Measurements from ENCODE around the gene HNRNPD. TPM values are rescaled to one million over a fixed set of nuclear protein-coding genes. Genes with fewer than 3 reads are reported as not detected.
"Not testable (repeated sequence)": the region's sequence is repeated elsewhere in the genome, so short reads cannot be mapped to it uniquely, and the experiment has no call there.

HNRNPD gene
- total RNA-seq (2012; rRNA removed) = 22.9 and 25.3 TPM in 2 replicates

- Histone ChIP-seq H3K4me2 (ENCODE audit: low read length) (peak within 1 kb of the TSS; percentile 96), H3K4me1 (ENCODE audit: control insufficient read depth, insufficient read depth, low read length) (peaks cover 22% of the 10 kb centered on the region), H3K36me3 (ENCODE audit: insufficient read depth, low read length) (peaks cover 23% of the 10 kb centered on the region), H3K9me3 (replicated peaks; ENCODE audit: low read length) (no peaks in the 10 kb centered on the region), H3K27me3 (ENCODE audit: control insufficient read depth, insufficient read depth, low read length) (no peaks in the 10 kb centered on the region), H3K4me3 (ENCODE audit: low read length) (peak within 1 kb of the TSS; percentile 99), H3K9ac (ENCODE audit: low read depth, low read length) (peak within 1 kb of the TSS; percentile 99)
These were observed at the start of gene HNRNPD for GRCh38 chr4:82373816-82374625. TSS of gene HNRNPD (minus strand) at chr4:82373991. CDS start at chr4:82373678, 313 bp downstream.

GRCh38 chr4:82422616-82423015 lies 48.8 kb upstream of the HNRNPD start:
- no peak overlapping the region for H3K9ac ChIP-seq (ENCODE audit: low read depth, low read length)
- H3K27me3 ChIP-seq (ENCODE audit: control insufficient read depth, insufficient read depth, low read length) = no peaks in the 10 kb centered on the region
- H3K4me2 ChIP-seq (ENCODE audit: low read length) = no peak overlapping the region
- peaks cover 56% of the 10 kb centered on the region for H3K36me3 ChIP-seq (ENCODE audit: insufficient read depth, low read length)
- H3K4me3 ChIP-seq (ENCODE audit: low read length) = no peak overlapping the region
- no peaks in the 10 kb centered on the region for H3K9me3 ChIP-seq (replicated peaks; ENCODE audit: low read length)
- H3K4me1 ChIP-seq (ENCODE audit: control insufficient read depth, insufficient read depth, low read length) = peaks cover 35% of the 10 kb centered on the region

GRCh38 chr4:82421796-82422560 lies 48.2 kb upstream of the HNRNPD start:
- no peak overlapping the region for H3K4me2 ChIP-seq (ENCODE audit: low read length)
- H3K27me3 ChIP-seq (ENCODE audit: control insufficient read depth, insufficient read depth, low read length) = no peaks in the 10 kb centered on the region
- no peak overlapping the region for H3K9ac ChIP-seq (ENCODE audit: low read depth, low read length)
- H3K4me3 ChIP-seq (ENCODE audit: low read length) = no peak overlapping the region
- no peaks in the 10 kb centered on the region for H3K9me3 ChIP-seq (replicated peaks; ENCODE audit: low read length)
- peaks cover 34% of the 10 kb centered on the region for H3K4me1 ChIP-seq (ENCODE audit: control insufficient read depth, insufficient read depth, low read length)
- peaks cover 49% of the 10 kb centered on the region for H3K36me3 ChIP-seq (ENCODE audit: insufficient read depth, low read length)

GRCh38 chr4:82419451-82419850 lies 45.7 kb upstream of the HNRNPD start:
- peaks cover 12% of the 10 kb centered on the region for H3K4me1 ChIP-seq (ENCODE audit: control insufficient read depth, insufficient read depth, low read length)
- no peak overlapping the region for H3K9ac ChIP-seq (ENCODE audit: low read depth, low read length)
- no peaks in the 10 kb centered on the region for H3K27me3 ChIP-seq (ENCODE audit: control insufficient read depth, insufficient read depth, low read length)
- H3K4me2 ChIP-seq (ENCODE audit: low read length) = no peak overlapping the region
- no peaks in the 10 kb centered on the region for H3K9me3 ChIP-seq (replicated peaks; ENCODE audit: low read length)
- H3K36me3 ChIP-seq (ENCODE audit: insufficient read depth, low read length) = peaks cover 24% of the 10 kb centered on the region
- H3K4me3 ChIP-seq (ENCODE audit: low read length) = no peak overlapping the region

GRCh38 chr4:82415922-82416365 lies 42.2 kb upstream of the HNRNPD start:
- no peaks in the 10 kb centered on the region for H3K36me3 ChIP-seq (ENCODE audit: insufficient read depth, low read length)
- H3K4me2 ChIP-seq (ENCODE audit: low read length) = no peak overlapping the region
- no peak overlapping the region for H3K4me3 ChIP-seq (ENCODE audit: low read length)

GRCh38 chr4:82415061-82415460 lies 41.3 kb upstream of the HNRNPD start:
- H3K36me3 ChIP-seq (ENCODE audit: insufficient read depth, low read length); H3K9me3 ChIP-seq (replicated peaks; ENCODE audit: low read length); H3K27me3 ChIP-seq (ENCODE audit: control insufficient read depth, insufficient read depth, low read length); H3K4me2 ChIP-seq (ENCODE audit: low read length); H3K9ac ChIP-seq (ENCODE audit: low read depth, low read length); H3K4me3 ChIP-seq (ENCODE audit: low read length); H3K4me1 ChIP-seq (ENCODE audit: control insufficient read depth, insufficient read depth, low read length): not testable (repeated sequence)

More at GRCh38 chr4:82415922-82416365, 42.2 kb upstream of the HNRNPD start:
- Histone ChIP-seq H3K9ac (ENCODE audit: low read depth, low read length) (no peak overlapping the region), H3K9me3 (replicated peaks; ENCODE audit: low read length) (no peaks in the 10 kb centered on the region), H3K4me1 (ENCODE audit: control insufficient read depth, insufficient read depth, low read length) (no peaks in the 10 kb centered on the region), H3K27me3 (ENCODE audit: control insufficient read depth, insufficient read depth, low read length) (no peaks in the 10 kb centered on the region)

- Histone ChIP-seq H3K27me3 (ENCODE audit: control insufficient read depth, insufficient read depth, low read length) (no peaks in the 10 kb centered on the region), H3K4me3 (ENCODE audit: low read length) (no peak overlapping the region), H3K4me1 (ENCODE audit: control insufficient read depth, insufficient read depth, low read length) (no peaks in the 10 kb centered on the region), H3K4me2 (ENCODE audit: low read length) (no peak overlapping the region), H3K9ac (ENCODE audit: low read depth, low read length) (no peak overlapping the region), H3K9me3 (replicated peaks; ENCODE audit: low read length) (no peaks in the 10 kb centered on the region), H3K36me3 (ENCODE audit: insufficient read depth, low read length) (no peaks in the 10 kb centered on the region)
These were observed 29.9 kb upstream of the HNRNPD start for GRCh38 chr4:82403725-82404124.

GRCh38 chr4:82402196-82402775 lies 28.5 kb upstream of the HNRNPD start:
- no peak overlapping the region for H3K4me2 ChIP-seq (ENCODE audit: low read length)
- no peak overlapping the region for H3K4me3 ChIP-seq (ENCODE audit: low read length)
- no peak overlapping the region for H3K9ac ChIP-seq (ENCODE audit: low read depth, low read length)
- no peaks in the 10 kb centered on the region for H3K27me3 ChIP-seq (ENCODE audit: control insufficient read depth, insufficient read depth, low read length)
- no peaks in the 10 kb centered on the region for H3K9me3 ChIP-seq (replicated peaks; ENCODE audit: low read length)
- H3K4me1 ChIP-seq (ENCODE audit: control insufficient read depth, insufficient read depth, low read length) = no peaks in the 10 kb centered on the region
- H3K36me3 ChIP-seq (ENCODE audit: insufficient read depth, low read length) = no peaks in the 10 kb centered on the region

GRCh38 chr4:82401600-82401999 lies 27.8 kb upstream of the HNRNPD start:
- Histone ChIP-seq H3K27me3 (ENCODE audit: control insufficient read depth, insufficient read depth, low read length) (no peaks in the 10 kb centered on the region), H3K4me2 (ENCODE audit: low read length) (no peak overlapping the region), H3K9ac (ENCODE audit: low read depth, low read length) (no peak overlapping the region), H3K36me3 (ENCODE audit: insufficient read depth, low read length) (no peaks in the 10 kb centered on the region), H3K4me1 (ENCODE audit: control insufficient read depth, insufficient read depth, low read length) (no peaks in the 10 kb centered on the region), H3K4me3 (ENCODE audit: low read length) (no peak overlapping the region), H3K9me3 (replicated peaks; ENCODE audit: low read length) (no peaks in the 10 kb centered on the region)

- H3K4me2 ChIP-seq (ENCODE audit: low read length) = no peak overlapping the region
- H3K9ac ChIP-seq (ENCODE audit: low read depth, low read length) = no peak overlapping the region
- no peaks in the 10 kb centered on the region for H3K4me1 ChIP-seq (ENCODE audit: control insufficient read depth, insufficient read depth, low read length)
- no peak overlapping the region for H3K4me3 ChIP-seq (ENCODE audit: low read length)
- H3K36me3 ChIP-seq (ENCODE audit: insufficient read depth, low read length) = no peaks in the 10 kb centered on the region
- no peaks in the 10 kb centered on the region for H3K9me3 ChIP-seq (replicated peaks; ENCODE audit: low read length)
- H3K27me3 ChIP-seq (ENCODE audit: control insufficient read depth, insufficient read depth, low read length) = no peaks in the 10 kb centered on the region
These were observed 24.5 kb upstream of the HNRNPD start for GRCh38 chr4:82398263-82398662.

- Histone ChIP-seq H3K4me3 (ENCODE audit: low read length) (no peak overlapping the region), H3K4me2 (ENCODE audit: low read length) (no peak overlapping the region), H3K4me1 (ENCODE audit: control insufficient read depth, insufficient read depth, low read length) (no peaks in the 10 kb centered on the region), H3K9ac (ENCODE audit: low read depth, low read length) (no peak overlapping the region), H3K27me3 (ENCODE audit: control insufficient read depth, insufficient read depth, low read length) (no peaks in the 10 kb centered on the region), H3K36me3 (ENCODE audit: insufficient read depth, low read length) (no peaks in the 10 kb centered on the region), H3K9me3 (replicated peaks; ENCODE audit: low read length) (no peaks in the 10 kb centered on the region)
These were observed 23.7 kb upstream of the HNRNPD start for GRCh38 chr4:82397527-82397926.
